ENCODE measurements around the gene PIK3C2G. TPM values are rescaled to one million over a fixed set of nuclear protein-coding genes. Genes with fewer than 3 reads are reported as not detected.

The PIK3C2G gene
- total RNA-seq, 4 donors from 2014 or later = 0.30 TPM; not detected in 3

GRCh38 chr12:18676996-18677588 lies 415.8 kb downstream of the PIK3C2G start:
- H3K36me3 ChIP-seq = no peaks in the 10 kb centered on the region
- H3K4me3 ChIP-seq = no peak overlapping the region
- H3K27ac ChIP-seq = no peak overlapping the region
- 51 to 55% methylated on average over 5 of the region's 5 CpGs for WGBS, 2 donors
- DNase-seq (ENCODE audit: low spot score in 2 of 2) = no peak
- H3K9me3 ChIP-seq = no peaks in the 10 kb centered on the region
- no peaks in the 10 kb centered on the region for H3K4me1 ChIP-seq
- no peak for TF ChIP-seq EP300 (IDR thresholded peaks at IDR 0.05)
- no peak for TF ChIP-seq CTCF (IDR thresholded peaks at IDR 0.05)
- no peak for TF ChIP-seq POLR2A (IDR thresholded peaks at IDR 0.05)
- no peaks in the 10 kb centered on the region for H3K27me3 ChIP-seq

GRCh38 chr12:18681818-18682217 lies 420.5 kb downstream of the PIK3C2G start:
- no peaks in the 10 kb centered on the region for H3K27me3 ChIP-seq

DNA sequence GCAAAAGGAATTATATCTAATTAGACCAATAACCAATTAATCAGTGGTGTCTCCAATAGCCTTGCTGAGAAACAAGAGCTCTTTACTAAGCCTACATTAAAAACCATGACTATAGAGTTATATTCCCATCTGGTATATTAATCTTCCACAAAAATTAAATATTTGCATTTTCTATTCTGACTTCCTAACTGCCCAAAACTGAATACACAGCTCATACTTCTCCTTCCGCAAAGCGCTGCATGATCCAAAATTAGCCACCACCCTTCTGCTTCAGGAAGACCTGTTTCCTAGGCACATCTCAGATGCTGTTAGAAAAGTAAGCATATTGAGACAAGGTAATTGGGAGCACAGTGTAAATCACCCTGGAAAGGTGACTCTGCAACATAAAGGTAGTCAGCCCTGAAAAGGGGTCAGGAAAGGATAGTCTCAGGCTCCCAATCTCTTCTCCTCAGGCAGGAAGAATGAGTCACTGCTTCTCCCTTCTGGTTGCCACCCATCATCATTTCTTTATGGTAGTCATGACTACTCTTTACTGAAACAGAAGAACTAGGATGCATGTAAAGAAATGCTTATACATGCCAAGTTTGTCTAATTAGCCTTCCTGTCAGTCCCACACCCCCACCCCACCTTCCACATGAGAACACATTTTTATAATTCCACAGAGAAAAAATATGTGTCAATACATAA lies 422.2 kb downstream of the PIK3C2G start:
- Histone ChIP-seq H3K27ac (no peak overlapping the region), H3K9me3 (no peaks in the 10 kb centered on the region), H3K36me3 (no peaks in the 10 kb centered on the region), H3K4me1 (no peaks in the 10 kb centered on the region), H3K27me3 (no peaks in the 10 kb centered on the region), H3K4me3 (no peak overlapping the region)
- DNase-seq (ENCODE audit: low spot score in 2 of 2) = no peak
- WGBS, 2 donors = 92 to 95% methylated on average over 2 of the region's 2 CpGs
- TF ChIP-seq POLR2A (IDR thresholded peaks at IDR 0.05) (no peak), CTCF (IDR thresholded peaks at IDR 0.05) (no peak), EP300 (IDR thresholded peaks at IDR 0.05) (no peak)

More at GRCh38 chr12:18681818-18682217, 420.5 kb downstream of the PIK3C2G start:
- no peaks in the 10 kb centered on the region for H3K36me3 ChIP-seq
- H3K9me3 ChIP-seq = no peaks in the 10 kb centered on the region
- H3K27ac ChIP-seq = no peak overlapping the region
- TF ChIP-seq CTCF (IDR thresholded peaks at IDR 0.05) (no peak), POLR2A (IDR thresholded peaks at IDR 0.05) (no peak), EP300 (IDR thresholded peaks at IDR 0.05) (no peak)
- no peak for DNase-seq (ENCODE audit: low spot score in 2 of 2)
- no peak overlapping the region for H3K4me3 ChIP-seq
- no peaks in the 10 kb centered on the region for H3K4me1 ChIP-seq
- WGBS, 2 donors = 53 to 62% methylated on average over 3 of the region's 3 CpGs

GRCh38 chr12:18684430-18684829 lies 423.1 kb downstream of the PIK3C2G start:
- no peaks in the 10 kb centered on the region for H3K36me3 ChIP-seq
- TF ChIP-seq POLR2A (IDR thresholded peaks at IDR 0.05) (no peak), EP300 (IDR thresholded peaks at IDR 0.05) (no peak), CTCF (IDR thresholded peaks at IDR 0.05) (no peak)
- no peaks in the 10 kb centered on the region for H3K4me1 ChIP-seq
- no peaks in the 10 kb centered on the region for H3K27me3 ChIP-seq
- H3K9me3 ChIP-seq = no peaks in the 10 kb centered on the region
- no peak overlapping the region for H3K27ac ChIP-seq
- no peak for DNase-seq (ENCODE audit: low spot score in 2 of 2)
- H3K4me3 ChIP-seq = no peak overlapping the region
- WGBS, 2 donors = 38 to 64% methylated on average over 1 of the region's 1 CpG

GRCh38 chr12:18689771-18690170 lies 428.5 kb downstream of the PIK3C2G start:
- Histone ChIP-seq H3K27ac (no peak overlapping the region), H3K27me3 (no peaks in the 10 kb centered on the region), H3K36me3 (no peaks in the 10 kb centered on the region), H3K4me3 (no peak overlapping the region), H3K4me1 (no peaks in the 10 kb centered on the region), H3K9me3 (no peaks in the 10 kb centered on the region)
- TF ChIP-seq POLR2A (IDR thresholded peaks at IDR 0.05) (no peak), CTCF (IDR thresholded peaks at IDR 0.05) (no peak), EP300 (IDR thresholded peaks at IDR 0.05) (no peak)
- DNase-seq (ENCODE audit: low spot score in 2 of 2) = no peak
- WGBS, 2 donors = 60 to 64% methylated on average over 3 of the region's 3 CpGs

Data from tibial nerve (tissue), 4 donors.